ENCODE measurements around the gene B3GAT2. TPM values are rescaled to one million over a fixed set of nuclear protein-coding genes. Genes with fewer than 3 reads are reported as not detected.

Gene B3GAT2
- total and polyA plus RNA-seq, 2 of the 13 experiments (the other 11 are each of a cell fraction or from before 2014, with no cell fraction given), result 0.01 to 0.02 TPM

DNA sequence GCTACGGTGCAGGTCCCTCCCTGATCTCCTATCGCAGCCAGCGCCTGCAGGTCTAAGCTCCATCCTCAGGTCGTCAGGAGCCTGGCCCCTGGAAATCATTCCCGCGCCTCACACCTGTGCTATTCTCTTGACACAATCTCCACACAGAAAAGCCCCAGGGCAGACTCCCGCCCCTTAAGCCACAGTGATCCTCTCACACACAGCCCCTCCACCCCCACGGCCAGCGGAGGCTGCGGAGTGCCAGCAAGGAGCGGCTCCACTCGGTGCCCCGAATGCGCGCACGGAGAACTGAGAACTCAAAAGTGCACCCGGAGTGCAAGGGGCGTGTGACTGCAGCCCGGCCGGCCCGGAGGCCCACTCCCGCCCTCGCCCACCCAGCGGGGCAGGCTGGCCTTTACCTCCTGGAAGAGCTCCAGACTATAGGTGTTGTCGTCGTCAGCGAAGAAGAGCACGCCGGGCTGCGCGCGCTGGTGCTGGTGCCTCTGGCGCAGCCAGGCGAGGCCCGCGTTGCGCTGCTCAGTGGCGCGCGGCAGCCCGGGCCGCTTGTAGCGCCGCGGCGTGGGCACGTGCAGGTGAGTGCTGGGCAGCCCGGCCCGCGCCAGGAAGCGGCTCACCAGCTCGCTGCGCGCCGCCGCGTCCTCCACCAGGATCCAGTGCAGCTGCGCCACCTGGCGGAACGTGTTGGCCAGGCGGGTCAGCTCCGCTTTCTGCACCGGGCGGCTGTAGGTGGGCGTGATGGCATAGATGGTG lies 1.2 kb downstream of the B3GAT2 start (continued):
- TF ChIP-seq, protein P1, sequence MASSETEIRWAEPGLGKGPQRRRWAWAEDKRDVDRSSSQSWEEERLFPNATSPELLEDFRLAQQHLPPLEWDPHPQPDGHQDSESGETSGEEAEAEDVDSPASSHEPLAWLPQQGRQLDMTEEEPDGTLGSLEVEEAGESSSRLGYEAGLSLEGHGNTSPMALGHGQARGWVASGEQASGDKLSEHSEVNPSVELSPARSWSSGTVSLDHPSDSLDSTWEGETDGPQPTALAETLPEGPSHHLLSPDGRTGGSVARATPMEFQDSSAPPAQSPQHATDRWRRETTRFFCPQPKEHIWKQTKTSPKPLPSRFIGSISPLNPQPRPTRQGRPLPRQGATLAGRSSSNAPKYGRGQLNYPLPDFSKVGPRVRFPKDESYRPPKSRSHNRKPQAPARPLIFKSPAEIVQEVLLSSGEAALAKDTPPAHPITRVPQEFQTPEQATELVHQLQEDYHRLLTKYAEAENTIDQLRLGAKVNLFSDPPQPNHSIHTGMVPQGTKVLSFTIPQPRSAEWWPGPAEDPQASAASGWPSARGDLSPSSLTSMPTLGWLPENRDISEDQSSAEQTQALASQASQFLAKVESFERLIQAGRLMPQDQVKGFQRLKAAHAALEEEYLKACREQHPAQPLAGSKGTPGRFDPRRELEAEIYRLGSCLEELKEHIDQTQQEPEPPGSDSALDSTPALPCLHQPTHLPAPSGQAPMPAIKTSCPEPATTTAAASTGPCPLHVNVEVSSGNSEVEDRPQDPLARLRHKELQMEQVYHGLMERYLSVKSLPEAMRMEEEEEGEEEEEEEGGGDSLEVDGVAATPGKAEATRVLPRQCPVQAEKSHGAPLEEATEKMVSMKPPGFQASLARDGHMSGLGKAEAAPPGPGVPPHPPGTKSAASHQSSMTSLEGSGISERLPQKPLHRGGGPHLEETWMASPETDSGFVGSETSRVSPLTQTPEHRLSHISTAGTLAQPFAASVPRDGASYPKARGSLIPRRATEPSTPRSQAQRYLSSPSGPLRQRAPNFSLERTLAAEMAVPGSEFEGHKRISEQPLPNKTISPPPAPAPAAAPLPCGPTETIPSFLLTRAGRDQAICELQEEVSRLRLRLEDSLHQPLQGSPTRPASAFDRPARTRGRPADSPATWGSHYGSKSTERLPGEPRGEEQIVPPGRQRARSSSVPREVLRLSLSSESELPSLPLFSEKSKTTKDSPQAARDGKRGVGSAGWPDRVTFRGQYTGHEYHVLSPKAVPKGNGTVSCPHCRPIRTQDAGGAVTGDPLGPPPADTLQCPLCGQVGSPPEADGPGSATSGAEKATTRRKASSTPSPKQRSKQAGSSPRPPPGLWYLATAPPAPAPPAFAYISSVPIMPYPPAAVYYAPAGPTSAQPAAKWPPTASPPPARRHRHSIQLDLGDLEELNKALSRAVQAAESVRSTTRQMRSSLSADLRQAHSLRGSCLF (CRISPR knock-in tag; IDR thresholded peaks at IDR 0.05; ENCODE audit: borderline replicate concordance), result no peak
- peak; percentile 95 for TF ChIP-seq BHLHE40 (IDR thresholded peaks at IDR 0.05; ENCODE audit: low read length)
- TF ChIP-seq, protein P2, sequence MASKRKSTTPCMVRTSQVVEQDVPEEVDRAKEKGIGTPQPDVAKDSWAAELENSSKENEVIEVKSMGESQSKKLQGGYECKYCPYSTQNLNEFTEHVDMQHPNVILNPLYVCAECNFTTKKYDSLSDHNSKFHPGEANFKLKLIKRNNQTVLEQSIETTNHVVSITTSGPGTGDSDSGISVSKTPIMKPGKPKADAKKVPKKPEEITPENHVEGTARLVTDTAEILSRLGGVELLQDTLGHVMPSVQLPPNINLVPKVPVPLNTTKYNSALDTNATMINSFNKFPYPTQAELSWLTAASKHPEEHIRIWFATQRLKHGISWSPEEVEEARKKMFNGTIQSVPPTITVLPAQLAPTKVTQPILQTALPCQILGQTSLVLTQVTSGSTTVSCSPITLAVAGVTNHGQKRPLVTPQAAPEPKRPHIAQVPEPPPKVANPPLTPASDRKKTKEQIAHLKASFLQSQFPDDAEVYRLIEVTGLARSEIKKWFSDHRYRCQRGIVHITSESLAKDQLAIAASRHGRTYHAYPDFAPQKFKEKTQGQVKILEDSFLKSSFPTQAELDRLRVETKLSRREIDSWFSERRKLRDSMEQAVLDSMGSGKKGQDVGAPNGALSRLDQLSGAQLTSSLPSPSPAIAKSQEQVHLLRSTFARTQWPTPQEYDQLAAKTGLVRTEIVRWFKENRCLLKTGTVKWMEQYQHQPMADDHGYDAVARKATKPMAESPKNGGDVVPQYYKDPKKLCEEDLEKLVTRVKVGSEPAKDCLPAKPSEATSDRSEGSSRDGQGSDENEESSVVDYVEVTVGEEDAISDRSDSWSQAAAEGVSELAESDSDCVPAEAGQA (IDR thresholded peaks at IDR 0.05; ENCODE audit: low read depth), result 0 out of 2 replicates have a peak, but pooled peaks have one; percentile 16
- TF ChIP-seq, protein P2 (CRISPR knock-in tag; IDR thresholded peaks at IDR 0.05; ENCODE audit: borderline replicate concordance), result no peak
- TF ChIP-seq, protein P3, sequence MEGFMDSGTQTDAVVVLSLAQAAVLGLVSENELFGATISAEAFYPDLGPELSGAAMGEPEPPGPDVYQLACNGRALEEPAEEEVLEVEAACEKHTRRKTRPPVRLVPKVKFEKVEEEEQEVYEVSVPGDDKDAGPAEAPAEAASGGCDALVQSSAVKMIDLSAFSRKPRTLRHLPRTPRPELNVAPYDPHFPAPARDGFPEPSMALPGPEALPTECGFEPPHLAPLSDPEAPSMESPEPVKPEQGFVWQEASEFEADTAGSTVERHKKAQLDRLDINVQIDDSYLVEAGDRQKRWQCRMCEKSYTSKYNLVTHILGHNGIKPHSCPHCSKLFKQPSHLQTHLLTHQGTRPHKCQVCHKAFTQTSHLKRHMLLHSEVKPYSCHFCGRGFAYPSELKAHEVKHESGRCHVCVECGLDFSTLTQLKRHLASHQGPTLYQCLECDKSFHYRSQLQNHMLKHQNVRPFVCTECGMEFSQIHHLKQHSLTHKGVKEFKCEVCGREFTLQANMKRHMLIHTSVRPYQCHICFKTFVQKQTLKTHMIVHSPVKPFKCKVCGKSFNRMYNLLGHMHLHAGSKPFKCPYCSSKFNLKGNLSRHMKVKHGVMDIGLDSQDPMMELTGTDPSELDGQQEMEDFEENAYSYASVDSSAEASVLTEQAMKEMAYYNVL (CRISPR knock-in tag; IDR thresholded peaks at IDR 0.05; ENCODE audit: borderline replicate concordance), result no peak
- TF ChIP-seq ZNF329 (CRISPR knock-in tag; IDR thresholded peaks at IDR 0.05; ENCODE audit: low read depth), result peak; percentile 72; the same call in 1 of the 2 replicates
- TF ChIP-seq ZNF790 (CRISPR knock-in tag; IDR thresholded peaks at IDR 0.05; ENCODE audit: borderline replicate concordance), result peak; percentile 69; the same call in 1 of the 2 replicates
- no peak for TF ChIP-seq ZNF570 (CRISPR knock-in tag; IDR thresholded peaks at IDR 0.05; ENCODE audit: borderline replicate concordance)
- no peak for TF ChIP-seq TCF12 (IDR thresholded peaks at IDR 0.05)
- TF ChIP-seq TCF12 (CRISPR knock-in tag; IDR thresholded peaks at IDR 0.05), result no peak
- no peak for TF ChIP-seq ZNF468 (CRISPR knock-in tag; IDR thresholded peaks at IDR 0.05)
- TF ChIP-seq CHD4 (IDR thresholded peaks at IDR 0.05; ENCODE audit: borderline replicate concordance, low read length), result no peak
- TF ChIP-seq ZNF775 (CRISPR knock-in tag; IDR thresholded peaks at IDR 0.05; ENCODE audit: borderline replicate concordance), result no peak

Measured in HepG2 (cell line).